Tibial nerve (tissue), 4 donors: ENCODE measurements around the gene CAPN15.

Experiments used
- EP300 ChIP-seq, 2 donors: sonication (generic); formaldehyde crosslinking; IDR thresholded peaks; one replicate each; pipeline ENCODE4 v1.6.1; 2017; ENCODE audit warnings: antibody characterized with exemption in 2 of 2, mild to moderate bottlenecking in 1 of 2
- POLR2A ChIP-seq, 2 donors: fragments of 450-650 bp; IDR thresholded peaks; one replicate each; pipeline ENCODE4 v1.6.1; 2017; ENCODE audit warnings: antibody characterized with exemption in 2 of 2, mild to moderate bottlenecking in 2 of 2, moderate library complexity in 2 of 2
- TF ChIP-seq, protein P1 (sequence below), 5 experiments: fragments of 200-600 bp in 3 of 5; fragments of 450-650 bp in 2 of 5; sonication (generic) in 3 of 5; IDR thresholded peaks; one replicate each; pipeline ENCODE4 v1.5.1; 2016 to 2019; ENCODE audit warnings: antibody characterized with exemption in 5 of 5, mild to moderate bottlenecking in 3 of 5, moderate library complexity in 2 of 5

DNA sequence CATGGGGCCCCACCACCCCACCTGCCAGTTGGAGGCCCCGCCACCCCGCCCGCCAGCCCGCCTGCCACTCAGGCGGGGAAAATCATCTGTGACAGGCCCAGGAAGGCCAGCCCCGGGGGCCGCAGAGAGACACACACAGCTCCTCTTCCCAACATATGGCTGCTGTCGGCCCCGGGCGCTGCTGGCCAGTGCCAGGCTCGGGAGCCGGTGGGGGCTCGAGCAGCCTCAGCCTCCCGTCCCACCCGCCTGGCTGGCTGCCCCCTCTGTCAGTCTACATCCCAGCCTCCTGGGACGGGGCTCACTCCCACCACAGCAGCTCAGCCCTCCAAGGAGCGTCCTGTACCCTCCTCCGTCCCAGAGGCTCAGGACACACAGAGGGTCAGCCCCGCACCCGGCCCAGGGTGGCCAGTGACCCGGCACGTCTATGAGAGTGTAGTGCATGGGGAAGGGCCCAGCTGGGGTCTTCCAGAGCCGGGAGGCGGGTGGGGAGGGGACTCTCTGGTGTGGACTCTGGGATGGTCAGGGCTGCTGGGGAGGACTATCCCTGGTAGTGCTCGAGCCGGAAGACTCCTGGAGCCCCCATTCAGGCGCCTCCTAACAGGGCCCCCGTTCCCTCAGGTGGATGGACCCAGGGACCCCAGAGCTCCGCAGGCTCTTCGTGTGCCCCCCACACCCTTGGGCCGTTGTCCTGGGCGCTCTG is 29.1 kb downstream of the CAPN15 start:
- TF ChIP-seq, protein P1, sequence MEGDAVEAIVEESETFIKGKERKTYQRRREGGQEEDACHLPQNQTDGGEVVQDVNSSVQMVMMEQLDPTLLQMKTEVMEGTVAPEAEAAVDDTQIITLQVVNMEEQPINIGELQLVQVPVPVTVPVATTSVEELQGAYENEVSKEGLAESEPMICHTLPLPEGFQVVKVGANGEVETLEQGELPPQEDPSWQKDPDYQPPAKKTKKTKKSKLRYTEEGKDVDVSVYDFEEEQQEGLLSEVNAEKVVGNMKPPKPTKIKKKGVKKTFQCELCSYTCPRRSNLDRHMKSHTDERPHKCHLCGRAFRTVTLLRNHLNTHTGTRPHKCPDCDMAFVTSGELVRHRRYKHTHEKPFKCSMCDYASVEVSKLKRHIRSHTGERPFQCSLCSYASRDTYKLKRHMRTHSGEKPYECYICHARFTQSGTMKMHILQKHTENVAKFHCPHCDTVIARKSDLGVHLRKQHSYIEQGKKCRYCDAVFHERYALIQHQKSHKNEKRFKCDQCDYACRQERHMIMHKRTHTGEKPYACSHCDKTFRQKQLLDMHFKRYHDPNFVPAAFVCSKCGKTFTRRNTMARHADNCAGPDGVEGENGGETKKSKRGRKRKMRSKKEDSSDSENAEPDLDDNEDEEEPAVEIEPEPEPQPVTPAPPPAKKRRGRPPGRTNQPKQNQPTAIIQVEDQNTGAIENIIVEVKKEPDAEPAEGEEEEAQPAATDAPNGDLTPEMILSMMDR (IDR thresholded peaks at IDR 0.05), result no peak
- TF ChIP-seq EP300 (IDR thresholded peaks at IDR 0.05) (no peak), POLR2A (IDR thresholded peaks at IDR 0.05) (no peak)
